ENCODE results near the gene CELA1. TPM values are rescaled to one million over a fixed set of nuclear protein-coding genes. Genes with fewer than 3 reads are reported as not detected.
A peak's percentile ranks its signal among the peaks of the same experiment; 100 is the strongest.
"Not testable (repeated sequence)": the region's sequence is repeated elsewhere in the genome, so short reads cannot be mapped to it uniquely, and the experiment has no call there.

CELA1 gene
- total RNA-seq, 1 donor from 2014 or later: not detected

GRCh38 chr12:51343201-51343600, 3.3 kb downstream of the CELA1 start:
- no peak for DNase-seq (ENCODE audit: low spot score)

- DNase-seq (ENCODE audit: low spot score): no peak
Observed at GRCh38 chr12:51342416-51342815, 4.1 kb downstream of the CELA1 start.

GRCh38 chr12:51341251-51342007, 5.0 kb downstream of the CELA1 start:
- peak; percentile 78 for DNase-seq (ENCODE audit: low spot score)

- DNase-seq (ENCODE audit: low spot score): no peak
Observed at GRCh38 chr12:51339750-51340149, 6.7 kb downstream of the CELA1 start.

GRCh38 chr12:51337336-51337735, 9.1 kb downstream of the CELA1 start:
- DNase-seq (ENCODE audit: low spot score): not testable (repeated sequence)

- no peak for DNase-seq (ENCODE audit: low spot score)
Observed at GRCh38 chr12:51335931-51336330, 10.5 kb downstream of the CELA1 start.

- DNase-seq (ENCODE audit: low spot score): no peak
Observed at GRCh38 chr12:51334764-51335163, 11.7 kb downstream of the CELA1 start.

GRCh38 chr12:51333536-51333935, 12.9 kb downstream of the CELA1 start:
- no peak for DNase-seq (ENCODE audit: low spot score)

- DNase-seq (ENCODE audit: low spot score): no peak
Observed at GRCh38 chr12:51330186-51330585, 16.3 kb downstream of the CELA1 start.

- DNase-seq (ENCODE audit: low spot score): no peak
Observed at GRCh38 chr12:51329742-51330141, 16.7 kb downstream of the CELA1 start.

GRCh38 chr12:51328587-51328986, 17.9 kb downstream of the CELA1 start:
- DNase-seq (ENCODE audit: low spot score): no peak

- peak; percentile 66 for DNase-seq (ENCODE audit: low spot score)
Observed at GRCh38 chr12:51326698-51327439, 19.6 kb downstream of the CELA1 start.

- DNase-seq (ENCODE audit: low spot score): no peak
Observed at GRCh38 chr12:51324953-51325352, 21.5 kb downstream of the CELA1 start.

GRCh38 chr12:51323966-51324895, 22.2 kb downstream of the CELA1 start, which contains the start of gene BIN2:
Gene BIN2 (minus strand): TSS chr12:51324174. CDS start chr12:51324102, 72 bp downstream.
- no peak for DNase-seq (ENCODE audit: low spot score)

- DNase-seq (ENCODE audit: low spot score): no peak
Observed at GRCh38 chr12:51323317-51323960, 23.0 kb downstream of the CELA1 start.

- no peak for DNase-seq (ENCODE audit: low spot score)
Observed at GRCh38 chr12:51322452-51322851, 24.0 kb downstream of the CELA1 start.

GRCh38 chr12:51321882-51322281, 24.6 kb downstream of the CELA1 start:
- no peak for DNase-seq (ENCODE audit: low spot score)

GRCh38 chr12:51320695-51321320, 25.7 kb downstream of the CELA1 start:
- DNase-seq (ENCODE audit: low spot score): peak; percentile 27

GRCh38 chr12:51320311-51320694, 26.2 kb downstream of the CELA1 start:
- no peak for DNase-seq (ENCODE audit: low spot score)

GRCh38 chr12:51318846-51319599, 27.5 kb downstream of the CELA1 start:
- DNase-seq (ENCODE audit: low spot score): no peak
